GM12878 (cell line): ENCODE measurements around the gene MIA. TPM values are rescaled to one million over a fixed set of nuclear protein-coding genes. Genes with fewer than 3 reads are reported as not detected.

Experiments
- ATAC-seq: fragments of 200-7000 bp; cut with Tn5 transposase; 3 replicates; pipeline ENCODE4 v1.9.1; 2020; ENCODE audit warnings: mild to moderate bottlenecking, moderate library complexity
- BruUV-seq: library from RNA; stranded (reverse); fragments of 400-500 nt; replicated peaks from 2 replicates; lab custom pipeline; 2021; lab: Mats Ljungman, UMichigan
- CTCF ChIA-PET: fragments of 300-600 bp; sonication (Branson Sonifier 250); formaldehyde crosslinking; extraction: SDS; loops from one replicate; lab custom pipeline; 2021; ENCODE audit warnings: inconsistent platforms; lab: Yijun Ruan, JAX
- POLR2A ChIA-PET: fragments of 350-600 bp; formaldehyde crosslinking; extraction: SDS; loops from one replicate; lab custom pipeline; 2021; ENCODE audit warnings: inconsistent platforms; lab: Charles Lee
- RAD21 ChIA-PET: fragments of 300-600 bp; sonication (Branson Sonifier 250); formaldehyde crosslinking; loops from one replicate; lab custom pipeline; 2023; ENCODE audit warnings: antibody characterized with exemption; ENCODE audit not compliant: unreplicated experiment; lab: Charles Lee
- SMC1A ChIA-PET: fragments of 300-600 bp; sonication (Branson Sonifier 250); formaldehyde crosslinking; loops from one replicate; lab custom pipeline; 2023; ENCODE audit not compliant: unreplicated experiment, uncharacterized antibody; lab: Charles Lee
- DNase-seq: peaks from one replicate; pipeline ENCODE4 v3.0.0-alpha.2; 2011; ENCODE audit warnings: low read depth, low spot score
- FAIRE-seq: peaks from 3 replicates; lab custom pipeline; 2011; peaks lifted over from hg19 to GRCh38; lab: Jason Lieb, UNC
- H2AFZ ChIP-seq: 2 replicates; pipeline ENCODE4 v1.6.0; 2011; ENCODE audit warnings: low read depth, low read length, control low read depth; ENCODE audit not compliant: control insufficient read depth
- H3K27ac ChIP-seq: 2 replicates; pipeline ENCODE4 v1.5.1; 2011; ENCODE audit warnings: control low read depth; ENCODE audit not compliant: control insufficient read depth, insufficient read depth
- H3K27me3 ChIP-seq, 2 experiments: replicated peaks in 1 of 2; 2 replicates each; pipeline versions ENCODE4 v1.6.0 to v1.6.1; 2011; ENCODE audit warnings: low read length in 1 of 2; ENCODE audit not compliant: control insufficient read depth in 2 of 2, insufficient read depth in 2 of 2
- H3K36me3 ChIP-seq, 2 experiments: 2 replicates each; pipeline ENCODE4 v1.5.1; 2011; ENCODE audit warnings: low read length in 1 of 2; ENCODE audit not compliant: control insufficient read depth in 2 of 2, insufficient read depth in 2 of 2
- H3K4me1 ChIP-seq: 2 replicates; pipeline ENCODE4 v1.6.1; 2011; ENCODE audit warnings: mild to moderate bottlenecking, low read length, moderate library complexity, mixed read lengths; ENCODE audit not compliant: control insufficient read depth, insufficient read depth
- H3K4me2 ChIP-seq: 2 replicates; pipeline ENCODE4 v1.6.0; 2011; ENCODE audit warnings: control low read depth; ENCODE audit not compliant: control insufficient read depth, insufficient read depth
- H3K4me3 ChIP-seq: fragments of 200-600 bp; sonication (generic); 2 replicates; pipeline ENCODE4 v1.5.1; 2016
- H3K79me2 ChIP-seq: 2 replicates; pipeline ENCODE4 v1.6.0; 2011; ENCODE audit warnings: low read length; ENCODE audit not compliant: control insufficient read depth, insufficient read depth
- H3K9ac ChIP-seq: 2 replicates; pipeline ENCODE4 v1.8.0; 2011; ENCODE audit warnings: low read length, control low read depth, mixed read lengths; ENCODE audit not compliant: control insufficient read depth, insufficient read depth
- H3K9me3 ChIP-seq: replicated peaks from 3 replicates; pipeline ENCODE4 v1.5.1; 2011; ENCODE audit warnings: mild to moderate bottlenecking, low read length; ENCODE audit not compliant: control insufficient read depth, insufficient read depth
- H4K20me1 ChIP-seq: 2 replicates; pipeline ENCODE4 v1.6.0; 2011; ENCODE audit not compliant: control insufficient read depth, insufficient read depth
- BMI1 ChIP-seq: fragments of 450-650 bp; IDR thresholded peaks from 2 replicates; pipeline ENCODE4 v1.6.1; 2016; ENCODE audit warnings: mild to moderate bottlenecking, moderate library complexity, borderline replicate concordance
- CBFB ChIP-seq: IDR thresholded peaks from 2 replicates; pipeline ENCODE4 v1.6.1; 2016; ENCODE audit warnings: antibody characterized with exemption, low read depth
- CHD1 ChIP-seq: IDR thresholded peaks from 2 replicates; pipeline ENCODE4 v1.6.1; 2012; ENCODE audit warnings: low read depth, low read length, improper control_type of control experiment
- CREB1 ChIP-seq: IDR thresholded peaks from 2 replicates; pipeline ENCODE4 v1.6.1; 2012; ENCODE audit warnings: low read depth, mild to moderate bottlenecking, inconsistent platforms
- EZH2 ChIP-seq: IDR thresholded peaks from 2 replicates; pipeline ENCODE4 v1.6.1; 2012; ENCODE audit warnings: low read depth, mild to moderate bottlenecking, control low read depth, inconsistent platforms, low read length, borderline replicate concordance; ENCODE audit not compliant: control insufficient read depth
- FOXK2 ChIP-seq: fragments of 450-650 bp; IDR thresholded peaks from 2 replicates; pipeline ENCODE4 v1.6.1; 2017; ENCODE audit warnings: mild to moderate bottlenecking, moderate library complexity
- FOXM1 ChIP-seq: IDR thresholded peaks from 2 replicates; pipeline ENCODE4 v1.6.1; 2012; ENCODE audit warnings: low read depth, mild to moderate bottlenecking, inconsistent platforms, low read length, moderate library complexity
- IKZF1 ChIP-seq: fragments of 450-650 bp; conservative IDR thresholded peaks from 2 replicates; pipeline ENCODE4 v1.6.1; 2017; ENCODE audit warnings: antibody characterized with exemption, mild to moderate bottlenecking
- IRF4 ChIP-seq: IDR thresholded peaks from 2 replicates; pipeline ENCODE4 v1.6.1; 2011; ENCODE audit warnings: low read depth, low read length
- KDM1A ChIP-seq: fragments of 200-600 bp; sonication (generic); IDR thresholded peaks from 2 replicates; pipeline ENCODE4 v1.6.1; 2016; ENCODE audit warnings: borderline replicate concordance
- MTA2 ChIP-seq: fragments of 450-650 bp; IDR thresholded peaks from 2 replicates; pipeline ENCODE4 v1.6.1; 2016; ENCODE audit warnings: low read depth, mild to moderate bottlenecking, moderate library complexity
- MYC ChIP-seq: IDR thresholded peaks from 2 replicates; pipeline ENCODE4 v1.6.1; 2011; ENCODE audit warnings: mild to moderate bottlenecking, low read length, moderate library complexity, inconsistent platforms; ENCODE audit not compliant: insufficient read depth, insufficient replicate concordance, insufficient read length, severe bottlenecking
- NFYA ChIP-seq: IDR thresholded peaks from 2 replicates; pipeline ENCODE4 v1.6.1; 2011; ENCODE audit warnings: low read depth, mild to moderate bottlenecking, low read length, improper control_type of control experiment, borderline replicate concordance
- PAX5 ChIP-seq: IDR thresholded peaks from 2 replicates; pipeline ENCODE4 v1.6.1; 2011; ENCODE audit warnings: low read depth, low read length, borderline replicate concordance
- SIX5 ChIP-seq: IDR thresholded peaks from 2 replicates; pipeline ENCODE4 v1.6.1; 2011; ENCODE audit warnings: mild to moderate bottlenecking, low read depth, low read length, moderate library complexity; ENCODE audit not compliant: severe bottlenecking
- ZBTB33 ChIP-seq: fragments of 450-650 bp; IDR thresholded peaks from 2 replicates; pipeline ENCODE4 v1.6.1; 2017; ENCODE audit warnings: mild to moderate bottlenecking
- ZNF274 ChIP-seq: IDR thresholded peaks from one replicate; pipeline ENCODE4 v1.8.0; 2011; ENCODE audit not compliant: insufficient read length, insufficient read depth
- ZSCAN29 ChIP-seq: fragments of 450-650 bp; IDR thresholded peaks from 2 replicates; pipeline ENCODE4 v1.6.1; 2017; ENCODE audit warnings: mild to moderate bottlenecking, moderate library complexity
- WGBS: methylation state at CpG from one replicate; pipeline ENCODE4 v1.1.6; 2016; ENCODE audit warnings: low lambda C conversion rate; ENCODE audit not compliant: insufficient replicate concordance, insufficient coverage; ENCODE audit errors: missing lambda C conversion rate; 5-methylcytosine and 5-hydroxymethylcytosine counted together
- in situ Hi-C: fragments of 300-500 bp; cut with MboI; formaldehyde crosslinking; loops from 9 replicates; pipeline ENCODE4 v1.14.3; 2018; ENCODE audit warnings: mixed read lengths
- intact Hi-C: fragments of 100-400 bp; cut with micrococcal nuclease; formaldehyde crosslinking; loops from one replicate; pipeline ENCODE4 v1.14.2; 2022; ENCODE audit not compliant: unreplicated experiment
- polyA plus RNA-seq, 11 experiments: library from polyadenylated mRNA; depleted of rRNA in 4 of 11; unstranded in 6 of 11; stranded (reverse) in 5 of 11; fragments of >200 nt; fragmentation: Nextera tagmentation in 4 of 11; fragmentation: Illumina TruSeq in 1 of 11; extraction: Ambion mirVana in 4 of 11; extraction: Trizol in 1 of 11; gene quantifications; 1 replicate in 1 of 11; 2 replicates in 10 of 11; pipeline versions ENCODE4 v1.2.1 to v1.2.3, GENCODE V29; 2011 to 2016; ENCODE audit warnings: inconsistent platforms in 2 of 11, missing spikeins in 2 of 11, low read depth in 1 of 11
- total RNA-seq, 4 experiments: library from RNA; depleted of rRNA in 3 of 4; stranded (reverse); fragments of >200 nt in 3 of 4; fragmentation: Illumina TruSeq in 1 of 4; extraction: Trizol in 1 of 4; gene quantifications; 2 replicates each; pipeline versions ENCODE4 v1.2.1 to v1.2.3, GENCODE V29; 2013 to 2021

MIA gene
- total and polyA plus RNA-seq, 10 of the 15 experiments (the other 5 are each of a cell fraction or from before 2014, with no cell fraction given), result 0.16 to 2.7 (median 1.4) TPM; not detected in 3

GRCh38 chr19:40742477-40742876 lies 32.8 kb upstream of the MIA start:
- Histone ChIP-seq H3K4me2 (no peak overlapping the region), H3K4me3 (no peak overlapping the region), H3K9me3 (no peaks in the 10 kb centered on the region), H3K79me2 (no peaks in the 10 kb centered on the region), H3K36me3 (no peaks in the 10 kb centered on the region; a peak in 3 of 4 replicates), H3K27ac (no peak overlapping the region), H3K27me3 (no peaks in the 10 kb centered on the region), H3K9ac (no peak overlapping the region), H3K4me1 (no peaks in the 10 kb centered on the region), H2AFZ (no peak overlapping the region), H4K20me1 (no peaks in the 10 kb centered on the region)
- in situ Hi-C loops (no loop called here), intact Hi-C loops (no loop called here)
- ChIA-PET RAD21 (no interaction called here), SMC1A (interaction anchor here (1.5 kb wide), 1 partner anchor 79 kb away, joined by 3 read pairs; no protein-coding TSS in a partner anchor), POLR2A (interaction anchor here (1.5 kb wide), 1 partner anchor 26 kb away, joined by 5 read pairs; the partner anchor contains the start of genes COQ8B and ITPKC), CTCF (interaction anchor here (1.4 to 4.5 kb wide), 4 partner anchors 63 to 79 kb away, joined by 5 to 26 read pairs (median 7); no protein-coding TSS in a partner anchor)
- ATAC-seq, result no peak
- no peak for FAIRE-seq
- TF ChIP-seq KDM1A, result no peak
- DNase-seq, result no peak
- BruUV-seq, result no TSS peak
- 85% methylated on average over 16 of the region's 17 CpGs for WGBS

GRCh38 chr19:40742886-40743285 lies 32.4 kb upstream of the MIA start:
- H3K4me2 ChIP-seq, result no peak overlapping the region
- POLR2A ChIA-PET, result interaction anchor here (1.5 kb wide), 1 partner anchor 26 kb away, joined by 5 read pairs; the partner anchor contains the start of genes COQ8B and ITPKC
- TF ChIP-seq IKZF1, result no peak
- TF ChIP-seq IRF4, result no peak
- no peak for TF ChIP-seq BMI1
- TF ChIP-seq FOXK2, result no peak
- no peak for TF ChIP-seq MTA2
- TF ChIP-seq CREB1, result no peak
- TF ChIP-seq EZH2, result no peak
- no peak for TF ChIP-seq CHD1
- no peak for TF ChIP-seq NFYA
- no peak for TF ChIP-seq CBFB
- no peak for TF ChIP-seq MYC
- no peak for TF ChIP-seq SIX5
- no peak for TF ChIP-seq ZNF274
- no peak for TF ChIP-seq FOXM1
- no peak for TF ChIP-seq PAX5
- TF ChIP-seq ZSCAN29, result no peak
- TF ChIP-seq ZBTB33, result no peak

More at GRCh38 chr19:40742886-40743285, 32.4 kb upstream of the MIA start:
- peaks cover 3% of the 10 kb centered on the region for H3K79me2 ChIP-seq
- intact Hi-C loops (no loop called here), in situ Hi-C loops (no loop called here)
- no peaks in the 10 kb centered on the region for H3K4me1 ChIP-seq
- no peak overlapping the region for H3K9ac ChIP-seq
- H4K20me1 ChIP-seq, result no peaks in the 10 kb centered on the region
- no peak for ATAC-seq
- WGBS, result 96% methylated on average over 12 of the region's 12 CpGs
- H2AFZ ChIP-seq, result no peak overlapping the region
- ChIA-PET RAD21 (interaction anchor here (0.5 kb wide), 1 partner anchor 8 kb away, joined by 3 read pairs; no protein-coding TSS in a partner anchor), CTCF (interaction anchor here (1.4 to 4.5 kb wide), 4 partner anchors 63 to 80 kb away, joined by 5 to 26 read pairs (median 7); no protein-coding TSS in a partner anchor), SMC1A (interaction anchor here (1.5 kb wide), 1 partner anchor 80 kb away, joined by 3 read pairs; no protein-coding TSS in a partner anchor)
- no peaks in the 10 kb centered on the region; a peak in 3 of 4 replicates for H3K36me3 ChIP-seq
- no peaks in the 10 kb centered on the region for H3K9me3 ChIP-seq
- no TSS peak for BruUV-seq
- H3K27me3 ChIP-seq, result no peaks in the 10 kb centered on the region
- FAIRE-seq, result no peak
- DNase-seq, result no peak
- no peak overlapping the region for H3K27ac ChIP-seq
- no peak overlapping the region for H3K4me3 ChIP-seq
